Upper lobe of left lung (tissue), 6 donors: ENCODE measurements around the gene GRB10. TPM values are rescaled to one million over a fixed set of nuclear protein-coding genes. Genes with fewer than 3 reads are reported as not detected.

ENCODE experiments used
- ATAC-seq, 2 donors: fragments of 200-7000 bp; cut with Tn5 transposase; one replicate each; pipeline ENCODE4 v1.9.1; 2022; ENCODE audit warnings: mild to moderate bottlenecking in 2 of 2, moderate library complexity in 2 of 2; ENCODE audit not compliant: low FRiP score in 2 of 2
- DNase-seq, 2 donors: peaks; one replicate each; pipeline ENCODE4 v3.0.0-alpha.2; 2019 to 2020
- H3K27ac ChIP-seq, 4 donors: fragments of 200-600 bp; sonication (generic); one replicate each; pipeline ENCODE4 v1.5.1; 2016 to 2019
- H3K27me3 ChIP-seq, 4 donors: fragments of 200-600 bp; sonication (generic); one replicate each; pipeline ENCODE4 v1.5.1; 2017 to 2019
- H3K36me3 ChIP-seq, 4 donors: fragments of 200-600 bp; sonication (generic); one replicate each; pipeline ENCODE4 v1.5.1; 2016 to 2019
- H3K4me1 ChIP-seq, 4 donors: fragments of 200-600 bp; sonication (generic); one replicate each; pipeline ENCODE4 v1.5.1; 2018 to 2019
- H3K4me3 ChIP-seq, 4 donors: fragments of 200-600 bp; sonication (generic); one replicate each; pipeline ENCODE4 v1.5.1; 2017 to 2019; ENCODE audit warnings: mild to moderate bottlenecking in 2 of 4, moderate library complexity in 1 of 4
- H3K9me3 ChIP-seq, 4 donors: fragments of 200-600 bp; sonication (generic); one replicate each; pipeline ENCODE4 v1.5.1; 2018 to 2019
- EP300 ChIP-seq, 4 donors: sonication (generic); formaldehyde crosslinking; IDR thresholded peaks; one replicate each; pipeline ENCODE4 v1.5.1; 2017; ENCODE audit warnings: antibody characterized with exemption in 4 of 4, control low read depth in 2 of 4
- POLR2A ChIP-seq, 4 donors: fragments of 450-650 bp; IDR thresholded peaks; one replicate each; pipeline ENCODE4 v1.5.1; 2016 to 2017; ENCODE audit warnings: antibody characterized with exemption in 4 of 4, mild to moderate bottlenecking in 2 of 4
- POLR2AphosphoS5 ChIP-seq, 2 donors: sonication (generic); formaldehyde crosslinking; IDR thresholded peaks; one replicate each; pipeline ENCODE4 v1.5.1; 2017; ENCODE audit warnings: antibody characterized with exemption in 2 of 2
- WGBS, 2 donors: methylation state at CpG; one replicate each; pipeline ENCODE4 v1.1.5; 2017 to 2018; 5-methylcytosine and 5-hydroxymethylcytosine counted together
- total RNA-seq, 6 donors: library from RNA; depleted of rRNA in 4 of 6; stranded (reverse); fragments of >200 nt in 4 of 6; gene quantifications; one replicate each; pipeline versions ENCODE4 v1.1.0 to v1.2.1, GENCODE V29; 2016 to 2021
- TF ChIP-seq, protein P1 (sequence below), 6 experiments: fragments of 450-650 bp in 4 of 6; fragments of 200-600 bp in 2 of 6; sonication (generic) in 2 of 6; IDR thresholded peaks; one replicate each; pipeline ENCODE4 v1.5.1; 2016 to 2019; ENCODE audit warnings: antibody characterized with exemption in 6 of 6
- donor health status: DM: no; HTN: no; CAD: no; lungs with moderate emphysema.
- donor health status: DM: no; HTN: yes; CAD: no; lungs with severe emphysema.

Gene GRB10
- total RNA-seq, 6 donors from 2014 or later = 32.8 to 92.2 (median 46.5) TPM

DNA sequence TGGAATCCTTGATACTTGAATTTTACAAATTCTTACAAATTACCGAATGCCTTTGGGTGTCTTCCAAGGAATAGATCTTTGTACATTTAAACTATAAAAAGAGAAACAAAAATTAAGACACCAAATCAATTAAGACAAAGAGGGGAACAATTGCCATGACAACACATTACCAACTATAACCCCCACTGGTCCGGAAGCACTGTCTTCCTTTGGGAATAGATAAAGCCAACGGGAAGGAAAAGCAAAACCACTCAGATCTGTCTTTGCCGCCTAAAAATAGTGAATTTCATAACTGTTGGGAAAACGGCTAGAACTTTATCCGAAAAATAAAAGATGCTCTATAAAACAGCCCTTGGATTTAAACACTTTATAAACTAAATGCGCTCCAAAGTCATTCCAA, 37.4 kb downstream of the GRB10 start:
- Histone ChIP-seq H3K27ac (no peak overlapping the region), H3K4me1 (peaks cover 0 to 6% (median 0%) of the 10 kb centered on the region in 4 donors), H3K36me3 (peaks cover 0 to 15% (median 1%) of the 10 kb centered on the region in 4 donors), H3K4me3 (no peak overlapping the region), H3K27me3 (no peaks in the 10 kb centered on the region), H3K9me3 (no peaks in the 10 kb centered on the region)
- DNase-seq (no peak), ATAC-seq (no peak)
- TF ChIP-seq, protein P1, sequence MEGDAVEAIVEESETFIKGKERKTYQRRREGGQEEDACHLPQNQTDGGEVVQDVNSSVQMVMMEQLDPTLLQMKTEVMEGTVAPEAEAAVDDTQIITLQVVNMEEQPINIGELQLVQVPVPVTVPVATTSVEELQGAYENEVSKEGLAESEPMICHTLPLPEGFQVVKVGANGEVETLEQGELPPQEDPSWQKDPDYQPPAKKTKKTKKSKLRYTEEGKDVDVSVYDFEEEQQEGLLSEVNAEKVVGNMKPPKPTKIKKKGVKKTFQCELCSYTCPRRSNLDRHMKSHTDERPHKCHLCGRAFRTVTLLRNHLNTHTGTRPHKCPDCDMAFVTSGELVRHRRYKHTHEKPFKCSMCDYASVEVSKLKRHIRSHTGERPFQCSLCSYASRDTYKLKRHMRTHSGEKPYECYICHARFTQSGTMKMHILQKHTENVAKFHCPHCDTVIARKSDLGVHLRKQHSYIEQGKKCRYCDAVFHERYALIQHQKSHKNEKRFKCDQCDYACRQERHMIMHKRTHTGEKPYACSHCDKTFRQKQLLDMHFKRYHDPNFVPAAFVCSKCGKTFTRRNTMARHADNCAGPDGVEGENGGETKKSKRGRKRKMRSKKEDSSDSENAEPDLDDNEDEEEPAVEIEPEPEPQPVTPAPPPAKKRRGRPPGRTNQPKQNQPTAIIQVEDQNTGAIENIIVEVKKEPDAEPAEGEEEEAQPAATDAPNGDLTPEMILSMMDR (IDR thresholded peaks at IDR 0.05) = no peak
- TF ChIP-seq EP300 (IDR thresholded peaks at IDR 0.05) (no peak), POLR2A (IDR thresholded peaks at IDR 0.05) (no peak), POLR2AphosphoS5 (IDR thresholded peaks at IDR 0.05) (no peak)
- 62 to 74% methylated on average over 7 of the region's 7 CpGs for WGBS, 2 donors

DNA sequence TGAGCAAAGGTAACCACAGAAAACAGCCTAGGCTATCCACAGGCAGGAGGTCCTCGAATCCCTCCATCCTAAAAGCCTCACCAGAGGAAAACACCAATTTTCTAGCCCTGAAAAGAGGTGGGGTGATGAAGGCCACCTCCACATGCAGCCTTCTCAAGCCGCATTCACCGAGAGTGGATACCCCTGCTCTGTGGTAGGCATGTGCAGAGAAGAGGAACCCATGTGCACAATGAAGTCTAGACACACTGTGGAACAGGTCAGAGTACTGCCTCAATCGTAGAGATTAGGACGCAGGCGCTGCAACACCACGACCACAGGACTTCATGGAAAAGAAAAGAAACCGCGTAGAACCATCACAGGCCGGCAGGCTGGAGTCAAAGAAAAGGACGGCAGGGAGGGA, 38.8 kb downstream of the GRB10 start:
- WGBS, 2 donors = 91 to 96% methylated on average over 11 of the region's 11 CpGs
- ATAC-seq = no peak
- Histone ChIP-seq H3K9me3 (no peaks in the 10 kb centered on the region), H3K4me3 (no peak overlapping the region), H3K27me3 (no peaks in the 10 kb centered on the region), H3K36me3 (peaks cover 0 to 9% (median 1%) of the 10 kb centered on the region in 4 donors), H3K27ac (no peak overlapping the region), H3K4me1 (peaks cover 10 to 20% (median 11%) of the 10 kb centered on the region in 4 donors)
- TF ChIP-seq, protein P1 (IDR thresholded peaks at IDR 0.05) = no peak
- TF ChIP-seq POLR2AphosphoS5 (IDR thresholded peaks at IDR 0.05) = no peak
- TF ChIP-seq POLR2A (IDR thresholded peaks at IDR 0.05) = no peak
- no peak for TF ChIP-seq EP300 (IDR thresholded peaks at IDR 0.05)
- DNase-seq = no peak

DNA sequence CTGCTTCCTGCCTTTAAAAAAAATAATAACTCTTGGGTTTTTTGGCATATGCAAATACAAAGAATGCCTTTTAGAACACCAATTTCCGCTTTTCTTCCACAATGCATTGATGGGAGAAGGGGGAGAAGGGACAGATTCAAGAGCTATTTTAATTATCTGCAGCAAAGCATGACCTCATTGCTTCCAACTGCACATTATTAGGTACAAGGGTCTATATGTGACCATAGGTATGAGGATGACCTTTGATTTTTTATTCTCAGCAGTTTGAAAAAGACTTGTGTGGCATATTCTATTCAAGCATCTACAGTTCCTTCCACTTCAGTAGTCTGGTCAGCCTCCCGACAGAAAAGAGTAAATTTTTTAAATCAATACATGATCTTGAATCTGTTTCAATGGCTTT, 39.7 kb downstream of the GRB10 start:
- Histone ChIP-seq H3K4me1 (peaks cover 10 to 20% (median 11%) of the 10 kb centered on the region in 4 donors), H3K27ac (no peak overlapping the region), H3K36me3 (peaks cover 0 to 8% (median 1%) of the 10 kb centered on the region in 4 donors), H3K27me3 (no peaks in the 10 kb centered on the region), H3K4me3 (no peak overlapping the region), H3K9me3 (no peaks in the 10 kb centered on the region)
- DNase-seq = no peak
- no peak for ATAC-seq
- 85 to 86% methylated on average over 2 of the region's 2 CpGs for WGBS, 2 donors
- TF ChIP-seq, protein P1 (IDR thresholded peaks at IDR 0.05) = no peak
- no peak for TF ChIP-seq POLR2A (IDR thresholded peaks at IDR 0.05)

- 89 to 94% methylated on average over 4 of the region's 4 CpGs for WGBS, 2 donors
- no peaks in the 10 kb centered on the region for H3K9me3 ChIP-seq
- DNase-seq (no peak), ATAC-seq (peak in 1 of 2 donors; percentile 44)
- no peak overlapping the region for H3K27ac ChIP-seq
- H3K36me3 ChIP-seq = peaks cover 0 to 2% (median under 1%) of the 10 kb centered on the region in 4 donors
- H3K4me1 ChIP-seq = peaks cover 10 to 20% (median 11%) of the 10 kb centered on the region in 4 donors
- H3K4me3 ChIP-seq = no peak overlapping the region
- TF ChIP-seq POLR2AphosphoS5 (IDR thresholded peaks at IDR 0.05) (no peak), POLR2A (IDR thresholded peaks at IDR 0.05) (no peak), EP300 (IDR thresholded peaks at IDR 0.05) (no peak)
- TF ChIP-seq, protein P1 (IDR thresholded peaks at IDR 0.05) = no peak
- no peaks in the 10 kb centered on the region for H3K27me3 ChIP-seq
Observed at GRCh38 chr7:50742401-50742800, 40.3 kb downstream of the GRB10 start.

DNA sequence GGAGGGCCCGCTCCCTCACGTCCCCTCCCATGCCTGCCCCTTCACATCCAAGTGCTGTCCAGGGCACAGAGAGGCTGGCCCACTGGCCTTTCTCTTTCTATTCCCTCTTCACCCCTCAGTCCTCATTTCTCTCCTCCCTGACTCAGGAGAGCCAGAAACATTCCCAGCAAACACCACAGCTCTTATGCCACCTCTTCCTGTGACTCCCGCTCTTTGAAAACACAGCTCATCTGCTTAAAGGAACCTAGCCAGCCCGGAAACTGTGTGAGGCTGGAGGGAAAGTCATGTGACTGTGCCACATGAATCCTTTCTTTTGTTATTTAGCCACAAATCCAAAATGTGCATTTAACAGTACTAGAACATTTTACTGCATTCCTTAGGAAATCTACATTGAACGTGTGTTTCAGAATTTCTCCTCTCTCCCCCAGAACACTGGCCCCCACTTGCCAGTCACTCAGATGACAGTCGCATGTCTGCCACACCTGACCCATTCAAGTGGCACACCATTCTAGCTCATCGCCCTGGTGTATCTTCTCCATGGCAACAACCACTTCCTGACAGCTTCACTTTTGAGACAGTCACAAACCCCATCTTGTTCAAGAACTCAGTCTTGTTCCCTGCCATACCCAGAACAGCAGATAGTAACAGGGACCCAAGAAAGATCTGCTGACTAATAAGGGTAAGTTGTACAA, 42.8 kb downstream of the GRB10 start:
- H3K9me3 ChIP-seq = no peaks in the 10 kb centered on the region
- peak overlapping the region in 1 of 4 donors; percentile 7 for H3K27ac ChIP-seq
- no peaks in the 10 kb centered on the region for H3K36me3 ChIP-seq
- DNase-seq = no peak
- TF ChIP-seq, protein P1 (IDR thresholded peaks at IDR 0.05) = no peak
- no peak for TF ChIP-seq POLR2AphosphoS5 (IDR thresholded peaks at IDR 0.05)
- no peak for TF ChIP-seq POLR2A (IDR thresholded peaks at IDR 0.05)
- TF ChIP-seq EP300 (IDR thresholded peaks at IDR 0.05) = no peak
- 55 to 67% methylated on average over 7 of the region's 7 CpGs for WGBS, 2 donors
- peaks cover 10 to 20% (median 13%) of the 10 kb centered on the region in 4 donors for H3K4me1 ChIP-seq
- ATAC-seq = peak in 1 of 2 donors; percentile 41
- no peaks in the 10 kb centered on the region for H3K27me3 ChIP-seq
- no peak overlapping the region for H3K4me3 ChIP-seq
